ENCODE data around the gene TRAM2. TPM values are rescaled to one million over a fixed set of nuclear protein-coding genes. Genes with fewer than 3 reads are reported as not detected.

The TRAM2 gene
- total RNA-seq, 2 donors from 2014 or later: 8.6 to 8.9 TPM

GRCh38 chr6:52519618-52520017, 57.2 kb downstream of the TRAM2 start:
- peaks cover 8% of the 10 kb centered on the region for H3K4me1 Mint-ChIP-seq
- no peaks in the 10 kb centered on the region for H3K27me3 Mint-ChIP-seq
- H3K9me3 ChIP-seq (ENCODE audit: control insufficient read depth, low read length, poor library complexity, severe bottlenecking): no peaks in the 10 kb centered on the region
- DNase-seq (no peak), ATAC-seq (no peak)
- H3K4me3 Mint-ChIP-seq: no peak overlapping the region
- H3K36me3 Mint-ChIP-seq (ENCODE audit: low read depth): peaks cover 9% of the 10 kb centered on the region
- no peak overlapping the region for H3K27ac Mint-ChIP-seq

GRCh38 chr6:52518279-52518945, 58.4 kb downstream of the TRAM2 start:
- ATAC-seq: no peak
- H3K27ac Mint-ChIP-seq: peak overlapping the region; percentile 62

GRCh38 chr6:52517502-52518278, 59.2 kb downstream of the TRAM2 start:
- Mint-ChIP-seq H3K36me3 (ENCODE audit: low read depth) (peaks cover 16% of the 10 kb centered on the region), H3K27ac (peak overlapping the region; percentile 62), H3K4me3 (no peak overlapping the region), H3K4me1 (peaks cover 4% of the 10 kb centered on the region), H3K27me3 (no peaks in the 10 kb centered on the region)
- ATAC-seq: no peak
- no peak for DNase-seq
- no peaks in the 10 kb centered on the region for H3K9me3 ChIP-seq (ENCODE audit: control insufficient read depth, low read length, poor library complexity, severe bottlenecking)

More at GRCh38 chr6:52518279-52518945, 58.4 kb downstream of the TRAM2 start:
- peaks cover 7% of the 10 kb centered on the region for H3K4me1 Mint-ChIP-seq
- no peak for DNase-seq
- no peaks in the 10 kb centered on the region for H3K9me3 ChIP-seq (ENCODE audit: control insufficient read depth, low read length, poor library complexity, severe bottlenecking)
- H3K27me3 Mint-ChIP-seq: no peaks in the 10 kb centered on the region
- no peak overlapping the region for H3K4me3 Mint-ChIP-seq
- peaks cover 13% of the 10 kb centered on the region for H3K36me3 Mint-ChIP-seq (ENCODE audit: low read depth)

GRCh38 chr6:52516943-52517342, 59.9 kb downstream of the TRAM2 start:
- peaks cover 16% of the 10 kb centered on the region for H3K36me3 Mint-ChIP-seq (ENCODE audit: low read depth)
- no peak overlapping the region for H3K27ac Mint-ChIP-seq
- no peak for ATAC-seq
- no peak for DNase-seq
- peaks cover 4% of the 10 kb centered on the region for H3K4me1 Mint-ChIP-seq
- H3K4me3 Mint-ChIP-seq: no peak overlapping the region
- H3K9me3 ChIP-seq (ENCODE audit: control insufficient read depth, low read length, poor library complexity, severe bottlenecking): no peaks in the 10 kb centered on the region
- H3K27me3 Mint-ChIP-seq: no peaks in the 10 kb centered on the region

GRCh38 chr6:52516269-52516668, 60.6 kb downstream of the TRAM2 start:
- H3K4me1 Mint-ChIP-seq: peaks cover 4% of the 10 kb centered on the region
- no peak overlapping the region for H3K27ac Mint-ChIP-seq
- no peak overlapping the region for H3K4me3 Mint-ChIP-seq
- no peak for ATAC-seq
- no peaks in the 10 kb centered on the region for H3K9me3 ChIP-seq (ENCODE audit: control insufficient read depth, low read length, poor library complexity, severe bottlenecking)
- peaks cover 16% of the 10 kb centered on the region for H3K36me3 Mint-ChIP-seq (ENCODE audit: low read depth)
- DNase-seq: no peak
- H3K27me3 Mint-ChIP-seq: no peaks in the 10 kb centered on the region

- no peaks in the 10 kb centered on the region for H3K9me3 ChIP-seq (ENCODE audit: control insufficient read depth, low read length, poor library complexity, severe bottlenecking)
- no peak for ATAC-seq
- no peak for DNase-seq
- H3K4me1 Mint-ChIP-seq: peaks cover 4% of the 10 kb centered on the region
- no peaks in the 10 kb centered on the region for H3K27me3 Mint-ChIP-seq
- H3K36me3 Mint-ChIP-seq (ENCODE audit: low read depth): peaks cover 16% of the 10 kb centered on the region
- H3K27ac Mint-ChIP-seq: no peak overlapping the region
- H3K4me3 Mint-ChIP-seq: no peak overlapping the region
Measured at GRCh38 chr6:52515219-52515960, 61.5 kb downstream of the TRAM2 start.

- no peak overlapping the region for H3K4me3 Mint-ChIP-seq
- H3K27ac Mint-ChIP-seq: no peak overlapping the region
Measured at GRCh38 chr6:52514514-52514913, 62.3 kb downstream of the TRAM2 start.

DNA sequence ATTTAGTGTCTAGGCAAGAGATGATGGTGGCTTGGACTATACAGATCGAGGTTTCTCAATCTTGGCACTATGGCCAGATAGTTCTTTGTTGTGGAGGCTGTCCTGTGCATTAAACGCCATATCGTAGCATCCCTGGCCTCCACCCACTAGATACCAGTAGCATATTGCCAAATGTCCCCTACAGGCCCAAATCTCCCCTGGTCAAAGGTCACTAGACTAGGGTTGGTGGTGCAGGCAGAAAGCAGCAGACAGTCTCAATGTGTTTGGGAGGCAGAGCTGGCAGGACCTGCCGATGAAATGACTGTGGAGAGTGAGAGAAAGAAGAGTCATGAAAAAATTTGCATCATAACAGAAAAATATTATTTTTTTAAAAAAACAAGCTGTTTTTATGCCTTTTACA, 63.0 kb downstream of the TRAM2 start:
- Mint-ChIP-seq H3K36me3 (ENCODE audit: low read depth) (peaks cover 11% of the 10 kb centered on the region), H3K27me3 (no peaks in the 10 kb centered on the region), H3K4me1 (peaks cover 4% of the 10 kb centered on the region), H3K27ac (no peak overlapping the region), H3K4me3 (no peak overlapping the region)
- no peaks in the 10 kb centered on the region for H3K9me3 ChIP-seq (ENCODE audit: control insufficient read depth, low read length, poor library complexity, severe bottlenecking)
- DNase-seq (no peak), ATAC-seq (no peak)

More at GRCh38 chr6:52514514-52514913, 62.3 kb downstream of the TRAM2 start:
- ATAC-seq (no peak), DNase-seq (no peak)
- Mint-ChIP-seq H3K36me3 (ENCODE audit: low read depth) (peaks cover 11% of the 10 kb centered on the region), H3K4me1 (peaks cover 4% of the 10 kb centered on the region), H3K27me3 (no peaks in the 10 kb centered on the region)
- no peaks in the 10 kb centered on the region for H3K9me3 ChIP-seq (ENCODE audit: control insufficient read depth, low read length, poor library complexity, severe bottlenecking)

- H3K4me1 Mint-ChIP-seq: peaks cover 4% of the 10 kb centered on the region
- no peak for ATAC-seq
- DNase-seq: no peak
- no peak overlapping the region for H3K4me3 Mint-ChIP-seq
- no peaks in the 10 kb centered on the region for H3K27me3 Mint-ChIP-seq
- H3K36me3 Mint-ChIP-seq (ENCODE audit: low read depth): peaks cover 12% of the 10 kb centered on the region
- no peaks in the 10 kb centered on the region for H3K9me3 ChIP-seq (ENCODE audit: control insufficient read depth, low read length, poor library complexity, severe bottlenecking)
- H3K27ac Mint-ChIP-seq: no peak overlapping the region
Measured at GRCh38 chr6:52513464-52513863, 63.4 kb downstream of the TRAM2 start.

DNA sequence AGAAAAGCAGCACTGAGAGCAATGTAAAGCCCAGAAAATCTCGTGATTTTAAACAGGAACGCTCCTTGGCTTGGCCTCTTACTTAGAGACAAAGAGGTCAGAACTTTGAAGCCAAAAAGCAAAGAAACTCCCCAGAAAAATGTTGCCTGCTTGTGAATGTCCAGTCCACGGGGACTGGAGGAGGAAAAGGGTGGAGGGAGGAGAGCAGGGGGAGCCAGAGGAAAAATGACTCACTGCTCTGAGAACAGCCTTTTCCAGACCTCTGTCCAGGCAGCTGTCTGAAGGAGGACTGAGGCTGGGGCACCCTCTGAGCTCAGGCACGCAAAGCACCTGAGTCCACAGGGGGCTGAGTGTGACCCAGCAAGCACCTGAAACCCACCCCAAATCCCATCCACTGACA, 64.7 kb downstream of the TRAM2 start:
- Mint-ChIP-seq H3K27ac (no peak overlapping the region), H3K4me3 (no peak overlapping the region), H3K4me1 (peaks cover 2% of the 10 kb centered on the region), H3K27me3 (no peaks in the 10 kb centered on the region), H3K36me3 (ENCODE audit: low read depth) (peaks cover 12% of the 10 kb centered on the region)
- no peaks in the 10 kb centered on the region for H3K9me3 ChIP-seq (ENCODE audit: control insufficient read depth, low read length, poor library complexity, severe bottlenecking)
- ATAC-seq: no peak
- DNase-seq: no peak

GRCh38 chr6:52511572-52512151, 65.2 kb downstream of the TRAM2 start:
- no peak overlapping the region for H3K4me3 Mint-ChIP-seq
- DNase-seq (no peak), ATAC-seq (no peak)
- peaks cover 2% of the 10 kb centered on the region for H3K4me1 Mint-ChIP-seq
- peaks cover 12% of the 10 kb centered on the region for H3K36me3 Mint-ChIP-seq (ENCODE audit: low read depth)
- H3K27me3 Mint-ChIP-seq: no peaks in the 10 kb centered on the region
- H3K27ac Mint-ChIP-seq: no peak overlapping the region
- H3K9me3 ChIP-seq (ENCODE audit: control insufficient read depth, low read length, poor library complexity, severe bottlenecking): no peaks in the 10 kb centered on the region

GRCh38 chr6:52511163-52511562, 65.7 kb downstream of the TRAM2 start:
- no peak overlapping the region for H3K27ac Mint-ChIP-seq
- H3K4me3 Mint-ChIP-seq: no peak overlapping the region
- DNase-seq (no peak), ATAC-seq (no peak)
- no peaks in the 10 kb centered on the region for H3K9me3 ChIP-seq (ENCODE audit: control insufficient read depth, low read length, poor library complexity, severe bottlenecking)
- peaks cover 12% of the 10 kb centered on the region for H3K36me3 Mint-ChIP-seq (ENCODE audit: low read depth)
- no peaks in the 10 kb centered on the region for H3K27me3 Mint-ChIP-seq
- H3K4me1 Mint-ChIP-seq: peaks cover 2% of the 10 kb centered on the region

- no peaks in the 10 kb centered on the region for H3K9me3 ChIP-seq (ENCODE audit: control insufficient read depth, low read length, poor library complexity, severe bottlenecking)
- no peak overlapping the region for H3K4me3 Mint-ChIP-seq
- no peak for ATAC-seq
- no peaks in the 10 kb centered on the region for H3K27me3 Mint-ChIP-seq
- DNase-seq: no peak
- H3K27ac Mint-ChIP-seq: no peak overlapping the region
- H3K4me1 Mint-ChIP-seq: peaks cover 3% of the 10 kb centered on the region
- peaks cover 12% of the 10 kb centered on the region for H3K36me3 Mint-ChIP-seq (ENCODE audit: low read depth)
Measured at GRCh38 chr6:52510213-52510562, 66.7 kb downstream of the TRAM2 start.

Data from T-helper 17 cell (primary cell).